OCI-LY7 (cell line): ENCODE results near the gene HJURP.

Source experiments
- CTCF ChIP-seq: fragments of 200-600 bp; sonication (generic); conservative IDR thresholded peaks from 2 replicates; pipeline ENCODE4 v1.5.1; 2014; ENCODE audit warnings: mild to moderate bottlenecking, antibody characterized with exemption, low read length, moderate library complexity, mixed read lengths
- EZH2phosphoT487 ChIP-seq: fragments of 200-600 bp; sonication (generic); IDR thresholded peaks from 2 replicates; pipeline ENCODE4 v1.6.1; 2018; ENCODE audit warnings: low read depth, borderline replicate concordance, mild to moderate bottlenecking, mixed run types, antibody characterized with exemption, low read length, moderate library complexity, mixed read lengths

- TF ChIP-seq CTCF, result no peak
- no peak for TF ChIP-seq EZH2phosphoT487
These were observed 23.2 kb downstream of the HJURP start for GRCh38 chr2:233831011-233831721.
